HAP-1 (cell line): ENCODE results near the gene TCF7.

Experiments used
- DNase-seq, 2 experiments: peaks; one replicate each; pipeline ENCODE4 v3.0.0-alpha.2; 2016 to 2020; ENCODE audit warnings: low spot score in 2 of 2
- H3K27me3 ChIP-seq: fragments of 250-450 bp; sonication (Bioruptor Pico); 2 replicates; pipeline ENCODE4 v1.5.1; 2020; ENCODE audit warnings: low read depth, mild to moderate bottlenecking, moderate library complexity
- H3K36me3 ChIP-seq: fragments of 250-450 bp; sonication (Bioruptor Pico); replicated peaks from 2 replicates; pipeline ENCODE4 v1.5.1; 2020; ENCODE audit warnings: mild to moderate bottlenecking
- H3K4me1 ChIP-seq: fragments of 250-450 bp; sonication (Bioruptor Pico); 2 replicates; pipeline ENCODE4 v1.5.1; 2020; ENCODE audit warnings: mild to moderate bottlenecking
- H3K4me3 ChIP-seq: fragments of 250-450 bp; sonication (Bioruptor Pico); 2 replicates; pipeline ENCODE4 v1.5.1; 2020; ENCODE audit warnings: mild to moderate bottlenecking, moderate library complexity
- H3K9me3 ChIP-seq: fragments of 250-450 bp; sonication (Bioruptor Pico); 2 replicates; pipeline ENCODE4 v1.5.1; 2020; ENCODE audit warnings: mild to moderate bottlenecking, moderate library complexity
- in situ Hi-C: fragments of 300-500 bp; cut with MboI; formaldehyde crosslinking; loops from 3 replicates; pipeline ENCODE4 v1.14.3; 2020; ENCODE audit warnings: low sequenced_read_pairs, inconsistent platforms, mixed read lengths

Gene TCF7

GRCh38 chr5:134113902-134114875 lies at the start of gene TCF7:
TSS of gene TCF7 (plus strand) at chr5:134114681. CDS start at chr5:134114907, 226 bp downstream.
- DNase-seq = peak; percentile 80 to 81
- Histone ChIP-seq H3K4me3 (peak within 1 kb of the TSS; percentile 52), H3K36me3 (no peaks in the 10 kb centered on the region), H3K9me3 (no peaks in the 10 kb centered on the region), H3K4me1 (no peaks in the 10 kb centered on the region), H3K27me3 (no peaks in the 10 kb centered on the region)
- in situ Hi-C loops = no loop called here

- Histone ChIP-seq H3K9me3 (no peaks in the 10 kb centered on the region), H3K27me3 (0 out of 2 replicates have a peak, but pooled peaks cover 6% of the 10 kb centered on the region), H3K36me3 (no peaks in the 10 kb centered on the region), H3K4me3 (no peak overlapping the region), H3K4me1 (no peaks in the 10 kb centered on the region)
- no peak for DNase-seq
- in situ Hi-C loops = no loop called here
Measured at GRCh38 chr5:134069553-134069952, 44.9 kb upstream of the TCF7 start.

DNA sequence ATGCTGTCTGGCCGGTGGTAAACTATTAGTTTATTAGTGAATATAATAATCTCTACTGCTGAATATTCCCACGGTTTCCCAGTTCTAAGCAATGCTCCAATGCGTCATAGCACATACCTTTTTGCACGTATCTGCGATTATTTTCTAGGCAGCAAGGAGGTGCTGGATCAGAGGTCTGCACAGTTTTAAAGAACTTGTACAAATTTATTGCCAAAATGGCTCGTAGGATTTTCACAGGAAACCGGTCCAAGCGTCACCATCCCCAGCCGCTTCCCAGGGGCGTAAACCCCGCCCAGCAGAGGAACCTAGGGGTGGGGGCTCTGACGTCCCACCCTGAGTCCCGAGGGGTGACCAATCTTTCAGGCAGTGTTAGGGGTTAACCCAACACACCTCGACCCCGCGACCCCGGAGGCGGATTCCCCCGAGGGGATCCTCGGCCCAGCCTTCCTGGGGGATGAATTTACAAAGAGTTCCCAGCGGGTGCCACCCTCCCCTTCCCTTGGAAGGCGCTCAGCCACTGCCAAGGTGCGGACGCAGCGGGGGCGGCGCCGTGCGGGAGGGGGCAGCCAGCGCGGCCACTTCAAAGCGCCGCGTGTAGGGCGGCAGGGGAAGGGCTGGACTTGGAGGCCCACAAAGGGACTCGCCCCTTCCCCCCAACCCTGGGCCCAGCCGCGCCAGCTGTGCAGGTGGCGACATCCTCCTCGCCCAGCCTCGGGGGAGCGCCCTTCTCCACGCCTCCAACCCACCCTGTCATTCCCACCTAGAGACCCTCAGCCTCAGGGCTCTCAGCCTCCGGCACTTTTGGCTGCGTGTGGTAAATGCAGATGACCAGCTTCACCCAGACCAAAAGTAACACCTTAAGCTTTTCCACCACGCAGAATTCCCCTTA lies 43.5 kb upstream of the TCF7 start:
- Histone ChIP-seq H3K9me3 (no peaks in the 10 kb centered on the region), H3K27me3 (0 out of 2 replicates have a peak, but pooled peaks cover 6% of the 10 kb centered on the region), H3K36me3 (no peaks in the 10 kb centered on the region), H3K4me3 (peak overlapping the region; percentile 14), H3K4me1 (no peaks in the 10 kb centered on the region)
- in situ Hi-C loops = no loop called here
- peak in 1 of 2 experiments; percentile 30 for DNase-seq

GRCh38 chr5:134071614-134072207 lies 42.8 kb upstream of the TCF7 start:
- no peaks in the 10 kb centered on the region for H3K36me3 ChIP-seq
- in situ Hi-C loops = no loop called here
- 0 out of 2 replicates have a peak, but pooled peaks cover 6% of the 10 kb centered on the region for H3K27me3 ChIP-seq
- H3K4me1 ChIP-seq = no peaks in the 10 kb centered on the region
- H3K9me3 ChIP-seq = no peaks in the 10 kb centered on the region
- no peak overlapping the region for H3K4me3 ChIP-seq
- no peak for DNase-seq

DNA sequence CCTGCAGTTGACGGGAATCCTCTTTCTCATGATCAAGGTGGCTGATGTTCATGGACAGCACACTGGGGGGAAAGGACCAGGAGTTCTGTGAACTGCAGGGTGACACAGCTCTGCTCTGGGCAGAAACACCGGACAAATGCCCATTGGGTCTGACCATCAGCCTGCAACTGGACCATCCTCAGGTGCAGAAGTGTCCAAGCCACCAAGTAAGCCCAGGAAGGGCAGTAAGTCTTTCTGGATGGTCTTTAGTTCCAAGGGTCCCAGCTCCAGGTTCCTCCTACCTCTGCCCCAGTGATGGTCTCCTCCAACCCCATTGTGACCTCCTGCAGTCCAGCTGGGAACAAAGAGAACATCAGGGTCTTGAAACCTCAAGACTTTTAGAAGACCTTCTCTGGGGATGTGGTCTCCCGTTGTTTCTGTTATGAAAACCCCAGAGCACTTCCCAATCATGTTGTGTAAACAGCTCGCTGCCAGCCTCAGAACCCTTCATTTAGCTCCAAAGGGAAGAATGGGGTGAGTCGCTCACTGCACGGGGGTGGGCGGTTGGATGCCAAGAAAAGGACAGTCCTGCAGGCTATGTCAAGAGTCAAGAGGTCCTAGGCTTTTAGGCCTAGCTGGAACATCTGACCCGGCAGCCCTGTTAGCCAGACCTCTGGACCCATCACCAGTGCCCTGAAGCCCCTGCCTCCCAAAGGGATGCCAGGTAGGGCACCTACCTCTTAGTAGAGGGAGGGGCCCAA lies 41.8 kb upstream of the TCF7 start:
- DNase-seq = no peak
- Histone ChIP-seq H3K27me3 (0 out of 2 replicates have a peak, but pooled peaks cover 6% of the 10 kb centered on the region), H3K4me1 (no peaks in the 10 kb centered on the region), H3K4me3 (no peak overlapping the region), H3K36me3 (no peaks in the 10 kb centered on the region), H3K9me3 (no peaks in the 10 kb centered on the region)
- in situ Hi-C loops = no loop called here

GRCh38 chr5:134073404-134073803 lies 41.1 kb upstream of the TCF7 start:
- in situ Hi-C loops = no loop called here
- Histone ChIP-seq H3K36me3 (no peaks in the 10 kb centered on the region), H3K27me3 (0 out of 2 replicates have a peak, but pooled peaks cover 6% of the 10 kb centered on the region), H3K4me3 (no peak overlapping the region), H3K9me3 (no peaks in the 10 kb centered on the region), H3K4me1 (no peaks in the 10 kb centered on the region)
- no peak for DNase-seq

GRCh38 chr5:134075102-134075501 lies 39.4 kb upstream of the TCF7 start:
- Histone ChIP-seq H3K36me3 (no peaks in the 10 kb centered on the region), H3K4me1 (no peaks in the 10 kb centered on the region), H3K27me3 (0 out of 2 replicates have a peak, but pooled peaks cover 3% of the 10 kb centered on the region), H3K4me3 (no peak overlapping the region), H3K9me3 (no peaks in the 10 kb centered on the region)
- in situ Hi-C loops = no loop called here
- DNase-seq = no peak

- Histone ChIP-seq H3K4me1 (no peaks in the 10 kb centered on the region), H3K9me3 (no peaks in the 10 kb centered on the region), H3K27me3 (peaks cover 3% of the 10 kb centered on the region; the same call in 1 of the 2 replicates), H3K36me3 (no peaks in the 10 kb centered on the region), H3K4me3 (no peak overlapping the region)
- in situ Hi-C loops = no loop called here
- DNase-seq = no peak
Measured at GRCh38 chr5:134077926-134078580, 36.4 kb upstream of the TCF7 start.

DNA sequence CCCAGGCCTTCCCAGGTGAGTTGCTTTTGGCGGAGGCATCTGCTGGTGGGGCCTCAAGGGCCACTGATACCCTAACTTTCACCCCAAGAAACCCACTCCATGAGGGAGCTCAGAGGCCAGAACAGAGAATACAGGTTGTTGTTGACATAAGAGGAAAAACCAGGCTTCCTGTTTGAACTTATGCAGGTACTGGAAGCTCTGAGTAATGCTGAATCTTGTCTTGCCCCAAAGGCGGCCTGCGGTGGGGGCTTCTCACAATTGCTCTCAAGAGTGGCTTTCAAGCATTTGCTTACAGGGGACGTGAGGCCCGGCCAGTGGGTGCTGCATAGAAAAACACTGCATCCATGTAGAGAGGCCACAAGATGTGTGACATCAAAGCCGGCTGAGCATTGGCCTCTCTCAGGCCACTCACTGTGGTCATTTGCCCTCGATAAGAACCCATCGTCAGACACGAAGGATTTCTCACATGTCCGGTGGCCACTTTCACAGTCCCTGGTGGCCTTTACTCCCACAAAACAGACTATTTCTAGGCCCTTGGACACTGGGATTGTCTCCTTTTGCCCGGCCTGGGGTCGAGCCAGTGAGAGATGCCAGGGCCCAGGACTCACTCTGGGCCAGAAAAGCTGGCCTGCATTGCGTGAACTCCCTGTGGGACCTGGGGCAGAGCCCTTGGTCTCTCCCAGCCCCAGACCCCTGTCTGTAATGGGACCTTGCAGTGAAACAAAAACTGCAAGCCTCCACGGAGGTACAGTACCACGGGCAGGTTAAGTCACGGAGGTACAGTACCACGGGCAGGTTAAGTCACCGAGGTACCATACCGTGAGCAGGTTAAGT lies 34.5 kb upstream of the TCF7 start:
- DNase-seq = no peak

GRCh38 chr5:134082264-134082992 lies 32.1 kb upstream of the TCF7 start:
- no peak for DNase-seq
- H3K4me3 ChIP-seq = no peak overlapping the region
- in situ Hi-C loops = no loop called here
- H3K4me1 ChIP-seq = no peaks in the 10 kb centered on the region
- no peaks in the 10 kb centered on the region for H3K36me3 ChIP-seq
- no peaks in the 10 kb centered on the region for H3K9me3 ChIP-seq
- H3K27me3 ChIP-seq = peaks cover 3% of the 10 kb centered on the region; the same call in 1 of the 2 replicates

More for the DNA sequence above, 34.5 kb upstream of the TCF7 start:
- Histone ChIP-seq H3K27me3 (peaks cover 3% of the 10 kb centered on the region; the same call in 1 of the 2 replicates), H3K4me1 (no peaks in the 10 kb centered on the region), H3K4me3 (no peak overlapping the region), H3K36me3 (no peaks in the 10 kb centered on the region), H3K9me3 (no peaks in the 10 kb centered on the region)
- in situ Hi-C loops = no loop called here

GRCh38 chr5:134083517-134083916 lies 31.0 kb upstream of the TCF7 start:
- Histone ChIP-seq H3K4me3 (no peak overlapping the region), H3K36me3 (no peaks in the 10 kb centered on the region), H3K9me3 (no peaks in the 10 kb centered on the region), H3K4me1 (no peaks in the 10 kb centered on the region), H3K27me3 (peaks cover 3% of the 10 kb centered on the region; the same call in 1 of the 2 replicates)
- DNase-seq = no peak
- in situ Hi-C loops = no loop called here
